Mucosa of descending colon (tissue), 3 donors: ENCODE measurements around the gene ZDBF2. TPM values are rescaled to one million over a fixed set of nuclear protein-coding genes. Genes with fewer than 3 reads are reported as not detected.

Experiments
- ATAC-seq: fragments of 200-7000 bp; cut with Tn5 transposase; one replicate; pipeline ENCODE4 v1.9.1; 2020; ENCODE audit warnings: mild to moderate bottlenecking, moderate library complexity
- DNase-seq, 3 donors: peaks; one replicate each; pipeline ENCODE4 v3.0.0-alpha.2; 2020
- H3K36me3 ChIP-seq: fragments of 200-600 bp; one replicate; pipeline ENCODE4 v1.8.0; 2021; ENCODE audit warnings: low read depth, mild to moderate bottlenecking
- H3K4me1 ChIP-seq: fragments of 200-600 bp; one replicate; pipeline ENCODE4 v1.8.0; 2021; ENCODE audit warnings: low read depth, mild to moderate bottlenecking
- H3K4me3 ChIP-seq: fragments of 200-600 bp; one replicate; pipeline ENCODE4 v1.8.0; 2021; ENCODE audit warnings: mild to moderate bottlenecking
- H3K9me3 ChIP-seq: fragments of 200-600 bp; one replicate; pipeline ENCODE4 v1.8.0; 2021; ENCODE audit warnings: mild to moderate bottlenecking
- intact Hi-C, 2 donors: fragments of 100-400 bp; cut with DNase I in 1 of 2; cut with micrococcal nuclease in 1 of 2; formaldehyde crosslinking; loops; one replicate each; pipeline versions ENCODE4 v1.11.0 to v1.11.1; 2022; cut with DNase I, micrococcal nuclease
- total RNA-seq, 3 donors: library from RNA; stranded (reverse); fragmentation: NEBNext Ultra II Directional in 2 of 3; extraction: Animal tissue kit (Norgen Biotek cat#: 25700) in 2 of 3; gene quantifications; one replicate each; pipeline versions ENCODE4 v1.2.1 to v1.2.4, GENCODE V29; 2021 to 2023
- TF ChIP-seq, protein P1 (sequence below): fragments of 200-600 bp; IDR thresholded peaks from one replicate; pipeline ENCODE4 v1.8.0; 2022; ENCODE audit warnings: antibody characterized with exemption, mild to moderate bottlenecking
- donor health status: DM: no; HTN: no; CAD: no; lungs with moderate emphysema.
- donor health status: DM: no; HTN: no; CAD: no.
- donor health status: DM: no; HTN: yes; CAD: no.

ZDBF2 gene
- total RNA-seq, 3 donors from 2014 or later: 3.9 to 18.3 (median 3.9) TPM

DNA sequence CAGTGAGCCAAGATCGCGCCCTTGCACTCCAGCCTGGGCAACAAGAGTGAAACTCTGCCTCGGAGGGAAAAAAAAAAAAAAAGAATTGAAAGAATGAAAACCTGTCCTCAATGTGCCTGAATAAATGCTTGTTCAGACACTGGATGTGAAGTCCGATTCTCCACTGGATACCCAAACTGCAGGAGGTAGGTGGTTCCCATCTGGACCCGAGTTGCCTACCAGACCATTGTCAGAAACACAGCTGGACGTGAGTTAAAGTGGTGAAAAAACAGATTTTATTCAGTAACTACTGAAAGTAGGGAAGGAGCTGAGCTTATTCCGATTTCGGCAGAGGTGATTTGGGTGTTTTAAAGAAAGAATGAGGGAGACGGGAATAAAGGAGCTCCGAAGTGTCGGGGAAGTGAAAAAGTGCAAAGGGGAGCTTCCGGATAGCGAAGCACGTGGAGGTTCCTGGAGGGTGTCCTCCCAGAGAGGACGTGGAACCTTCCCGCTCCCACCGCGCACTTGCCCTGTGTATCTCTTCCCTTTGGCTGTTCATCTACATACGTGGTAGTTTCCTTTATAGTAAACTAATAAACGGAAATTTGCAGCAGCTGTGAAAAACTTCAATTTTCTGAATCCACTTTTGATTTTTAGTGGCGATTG lies 10.4 kb upstream of the ZDBF2 start:
- TF ChIP-seq, protein P1, sequence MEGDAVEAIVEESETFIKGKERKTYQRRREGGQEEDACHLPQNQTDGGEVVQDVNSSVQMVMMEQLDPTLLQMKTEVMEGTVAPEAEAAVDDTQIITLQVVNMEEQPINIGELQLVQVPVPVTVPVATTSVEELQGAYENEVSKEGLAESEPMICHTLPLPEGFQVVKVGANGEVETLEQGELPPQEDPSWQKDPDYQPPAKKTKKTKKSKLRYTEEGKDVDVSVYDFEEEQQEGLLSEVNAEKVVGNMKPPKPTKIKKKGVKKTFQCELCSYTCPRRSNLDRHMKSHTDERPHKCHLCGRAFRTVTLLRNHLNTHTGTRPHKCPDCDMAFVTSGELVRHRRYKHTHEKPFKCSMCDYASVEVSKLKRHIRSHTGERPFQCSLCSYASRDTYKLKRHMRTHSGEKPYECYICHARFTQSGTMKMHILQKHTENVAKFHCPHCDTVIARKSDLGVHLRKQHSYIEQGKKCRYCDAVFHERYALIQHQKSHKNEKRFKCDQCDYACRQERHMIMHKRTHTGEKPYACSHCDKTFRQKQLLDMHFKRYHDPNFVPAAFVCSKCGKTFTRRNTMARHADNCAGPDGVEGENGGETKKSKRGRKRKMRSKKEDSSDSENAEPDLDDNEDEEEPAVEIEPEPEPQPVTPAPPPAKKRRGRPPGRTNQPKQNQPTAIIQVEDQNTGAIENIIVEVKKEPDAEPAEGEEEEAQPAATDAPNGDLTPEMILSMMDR: no peak
- no peak for DNase-seq
- no peak overlapping the region for H3K4me3 ChIP-seq
- H3K36me3 ChIP-seq: no peaks in the 10 kb centered on the region
- no peaks in the 10 kb centered on the region for H3K4me1 ChIP-seq
- intact Hi-C loops: no loop called here
- ATAC-seq: no peak
- no peaks in the 10 kb centered on the region for H3K9me3 ChIP-seq

DNA sequence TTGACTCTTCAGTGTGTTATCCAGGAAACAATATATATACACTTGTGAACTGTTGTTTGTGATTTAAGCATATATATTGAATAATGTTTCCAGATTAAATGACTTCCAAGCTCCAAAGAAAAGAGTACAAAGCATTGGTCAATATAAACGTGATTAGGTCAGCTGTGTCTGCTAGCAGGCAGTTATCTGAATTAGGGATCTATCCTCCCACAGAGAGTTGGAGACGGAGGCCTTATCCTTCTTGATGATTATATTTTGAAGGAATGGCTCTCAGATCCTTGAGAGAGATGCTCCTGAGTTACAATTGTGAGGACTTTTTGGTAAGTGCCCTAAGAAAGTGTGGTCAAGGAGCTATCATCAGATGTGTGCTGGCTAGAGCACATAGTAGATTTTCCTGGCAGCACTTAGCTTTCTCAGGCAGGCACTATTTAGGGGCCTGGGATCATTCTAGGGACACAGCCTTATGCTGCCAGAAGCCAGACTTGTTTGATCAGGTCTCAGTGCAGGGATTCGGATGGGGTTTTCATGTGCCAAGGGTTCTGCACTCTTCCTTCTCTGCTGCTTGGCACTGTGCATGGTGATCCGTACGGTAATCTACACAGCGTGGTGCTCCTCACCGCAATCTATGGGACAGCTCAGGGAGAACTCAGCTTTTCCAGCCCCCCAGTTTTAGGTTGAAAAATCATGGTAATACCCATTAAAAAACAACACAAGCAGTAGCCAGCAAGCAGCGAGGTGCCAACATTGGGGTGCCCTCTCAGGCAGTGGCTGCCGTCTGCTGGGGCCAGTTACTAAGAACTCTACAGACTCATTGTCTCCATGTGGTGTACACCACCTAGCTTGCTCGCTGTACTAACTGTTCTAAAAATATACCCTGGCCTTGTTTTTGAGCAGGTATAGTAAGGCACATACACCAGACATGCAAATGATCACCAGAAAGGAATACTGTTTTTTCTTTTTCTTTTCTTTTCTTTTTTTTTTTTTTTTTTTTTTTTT lies 8.0 kb upstream of the ZDBF2 start:
- Histone ChIP-seq H3K9me3 (no peaks in the 10 kb centered on the region), H3K4me1 (no peaks in the 10 kb centered on the region), H3K36me3 (no peaks in the 10 kb centered on the region), H3K4me3 (no peak overlapping the region)
- no peak for ATAC-seq
- DNase-seq: no peak
- intact Hi-C loops: no loop called here
- TF ChIP-seq, protein P1: no peak

DNA sequence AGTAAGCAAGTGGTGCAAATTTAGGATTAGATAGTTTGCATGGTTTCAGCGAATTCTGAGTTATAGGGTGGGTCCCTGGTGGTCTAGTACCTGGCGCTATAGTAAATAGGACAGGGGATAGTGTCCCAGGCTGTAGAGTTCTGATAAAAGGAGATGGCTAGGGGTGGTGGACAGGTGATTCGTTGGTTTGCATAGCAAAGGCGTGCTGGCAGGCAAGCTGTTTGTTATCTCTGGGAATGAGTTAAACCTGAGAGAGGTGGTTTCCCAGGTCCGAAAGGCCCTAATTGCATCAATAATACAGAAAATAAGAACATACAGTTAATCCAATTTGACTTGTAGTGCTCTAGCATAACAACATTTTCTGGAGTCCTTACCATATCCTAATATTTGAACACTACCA lies 6.9 kb upstream of the ZDBF2 start:
- TF ChIP-seq, protein P1: no peak
- Histone ChIP-seq H3K9me3 (no peaks in the 10 kb centered on the region), H3K4me3 (no peak overlapping the region), H3K4me1 (no peaks in the 10 kb centered on the region), H3K36me3 (no peaks in the 10 kb centered on the region)
- no peak for ATAC-seq
- intact Hi-C loops: no loop called here
- DNase-seq: no peak

DNA sequence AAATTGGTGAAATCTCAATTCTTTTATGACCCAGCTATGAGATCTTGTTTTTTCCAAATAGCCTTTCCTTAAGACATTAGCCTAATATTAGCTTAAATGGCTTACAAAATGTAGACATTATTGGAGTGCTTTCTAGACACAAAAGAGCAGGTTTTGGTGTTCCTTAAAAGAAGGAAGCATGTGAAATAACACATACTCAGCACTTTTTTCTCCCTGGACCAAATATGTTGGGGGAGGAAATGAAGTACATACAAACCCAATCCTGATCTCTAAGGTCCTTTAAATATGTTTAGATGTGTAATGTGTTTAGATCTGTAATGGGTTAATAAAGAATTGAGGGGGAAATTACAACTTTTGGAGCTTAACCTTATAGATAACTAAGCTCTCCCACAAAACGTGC lies 3.4 kb upstream of the ZDBF2 start:
- Histone ChIP-seq H3K36me3 (no peaks in the 10 kb centered on the region), H3K4me1 (peaks cover 5% of the 10 kb centered on the region), H3K9me3 (no peaks in the 10 kb centered on the region), H3K4me3 (no peak overlapping the region)
- DNase-seq (no peak), ATAC-seq (no peak)
- intact Hi-C loops: no loop called here
- TF ChIP-seq, protein P1: no peak

DNA sequence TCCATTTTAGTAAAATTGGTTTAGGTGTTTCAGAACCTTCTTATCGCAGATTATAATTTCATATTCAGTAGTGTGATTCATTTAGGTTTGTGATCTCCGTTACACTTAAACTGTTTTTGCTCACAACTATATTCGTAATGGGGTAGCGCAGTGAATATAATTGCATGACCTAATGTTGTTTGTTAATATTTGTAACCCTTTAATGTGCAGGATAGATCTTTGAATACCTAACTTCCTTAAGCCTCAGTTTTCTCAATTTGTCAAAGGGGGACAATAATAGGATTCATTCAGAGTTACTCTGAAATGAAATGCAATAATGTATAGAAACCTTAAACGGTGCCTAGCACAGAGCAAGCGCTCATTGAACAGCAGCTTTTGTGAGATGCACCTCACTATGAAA lies 558 bp upstream of the ZDBF2 start:
- ATAC-seq: no peak
- no peak for DNase-seq
- intact Hi-C loops: no loop called here
- Histone ChIP-seq H3K36me3 (no peaks in the 10 kb centered on the region), H3K9me3 (no peaks in the 10 kb centered on the region), H3K4me3 (no peak overlapping the region), H3K4me1 (peaks cover 5% of the 10 kb centered on the region)
- TF ChIP-seq, protein P1: no peak
